Choroid plexus epithelial cell (primary cell): ENCODE measurements around the gene BIRC6.

Experiments used
- DNase-seq: peaks from one replicate; pipeline ENCODE4 v3.0.0-alpha.2; 2010; ENCODE audit warnings: low read depth
- H3K4me3 ChIP-seq: 2 replicates; pipeline ENCODE4 v1.5.1; 2011; ENCODE audit warnings: low read depth, mild to moderate bottlenecking, control low read depth, low read length, moderate library complexity
- TF ChIP-seq, protein P1 (sequence below): conservative IDR thresholded peaks from 2 replicates; pipeline ENCODE4 v1.5.1; 2011; ENCODE audit warnings: low read depth, mild to moderate bottlenecking, control low read depth, inconsistent platforms, low read length, moderate library complexity

Gene BIRC6

GRCh38 chr2:32564417-32565035 lies 207.7 kb downstream of the BIRC6 start:
- DNase-seq: peak; percentile 26
- no peak overlapping the region for H3K4me3 ChIP-seq
- TF ChIP-seq, protein P1, sequence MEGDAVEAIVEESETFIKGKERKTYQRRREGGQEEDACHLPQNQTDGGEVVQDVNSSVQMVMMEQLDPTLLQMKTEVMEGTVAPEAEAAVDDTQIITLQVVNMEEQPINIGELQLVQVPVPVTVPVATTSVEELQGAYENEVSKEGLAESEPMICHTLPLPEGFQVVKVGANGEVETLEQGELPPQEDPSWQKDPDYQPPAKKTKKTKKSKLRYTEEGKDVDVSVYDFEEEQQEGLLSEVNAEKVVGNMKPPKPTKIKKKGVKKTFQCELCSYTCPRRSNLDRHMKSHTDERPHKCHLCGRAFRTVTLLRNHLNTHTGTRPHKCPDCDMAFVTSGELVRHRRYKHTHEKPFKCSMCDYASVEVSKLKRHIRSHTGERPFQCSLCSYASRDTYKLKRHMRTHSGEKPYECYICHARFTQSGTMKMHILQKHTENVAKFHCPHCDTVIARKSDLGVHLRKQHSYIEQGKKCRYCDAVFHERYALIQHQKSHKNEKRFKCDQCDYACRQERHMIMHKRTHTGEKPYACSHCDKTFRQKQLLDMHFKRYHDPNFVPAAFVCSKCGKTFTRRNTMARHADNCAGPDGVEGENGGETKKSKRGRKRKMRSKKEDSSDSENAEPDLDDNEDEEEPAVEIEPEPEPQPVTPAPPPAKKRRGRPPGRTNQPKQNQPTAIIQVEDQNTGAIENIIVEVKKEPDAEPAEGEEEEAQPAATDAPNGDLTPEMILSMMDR: no peak

DNA sequence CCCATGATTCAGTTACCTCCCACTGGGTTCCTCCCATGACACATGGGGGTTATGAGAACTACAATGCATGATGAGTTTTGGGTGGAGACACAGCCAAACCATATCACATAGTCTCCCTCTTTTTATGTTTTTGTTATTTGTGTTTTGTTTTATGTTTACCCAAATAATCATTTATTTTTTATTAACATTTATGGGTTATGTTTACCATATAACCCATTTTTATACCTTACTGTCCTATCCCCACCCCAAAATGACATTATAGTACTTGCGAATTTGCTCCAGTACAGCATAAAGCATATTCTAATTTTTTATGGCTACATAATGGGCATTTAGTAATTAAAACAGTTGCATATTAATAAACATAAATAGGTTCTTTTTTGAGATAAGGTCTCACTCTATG lies 209.1 kb downstream of the BIRC6 start:
- TF ChIP-seq, protein P1: no peak
- no peak for DNase-seq
- no peak overlapping the region for H3K4me3 ChIP-seq

DNA sequence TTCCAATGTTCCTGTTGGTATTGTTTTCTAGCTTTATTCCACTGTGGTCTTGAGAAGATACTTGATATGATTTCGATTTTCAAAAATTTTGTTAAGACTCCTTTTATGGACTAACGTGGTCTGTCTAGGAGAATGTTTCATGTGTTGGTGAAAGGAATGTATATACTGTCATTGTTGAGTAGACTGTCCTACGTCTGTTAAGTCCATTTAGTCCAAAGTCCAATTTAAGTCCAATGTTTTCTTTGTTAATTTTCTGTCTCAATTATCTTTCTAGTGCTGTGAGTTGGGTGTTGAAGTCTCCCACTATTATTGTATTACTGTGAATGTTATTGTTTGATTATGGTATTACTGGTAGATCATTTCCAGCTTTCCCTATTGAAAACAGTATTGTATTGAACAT lies 215.2 kb downstream of the BIRC6 start:
- TF ChIP-seq, protein P1: no peak
- no peak overlapping the region for H3K4me3 ChIP-seq
- DNase-seq: no peak

- no peak for DNase-seq
- TF ChIP-seq, protein P1: no peak
- H3K4me3 ChIP-seq: no peak overlapping the region
Measured at GRCh38 chr2:32572737-32573136, 215.9 kb downstream of the BIRC6 start.

- TF ChIP-seq, protein P1: no peak
- peak; percentile 61 for DNase-seq
- H3K4me3 ChIP-seq: no peak overlapping the region
Measured at GRCh38 chr2:32591669-32592463, 235.0 kb downstream of the BIRC6 start.

GRCh38 chr2:32594573-32594972 lies 237.8 kb downstream of the BIRC6 start:
- TF ChIP-seq, protein P1: no peak
- no peak for DNase-seq

More at GRCh38 chr2:32594573-32594972, 237.8 kb downstream of the BIRC6 start:
- no peak overlapping the region for H3K4me3 ChIP-seq
